Vagina (tissue), 2 donors: ENCODE measurements around the gene SLC5A12. TPM values are rescaled to one million over a fixed set of nuclear protein-coding genes. Genes with fewer than 3 reads are reported as not detected.

Experiments
- DNase-seq, 2 donors: peaks; one replicate each; pipeline ENCODE4 v3.0.0-alpha.2; 2017; ENCODE audit errors: extremely low spot score in 2 of 2
- H3K27ac ChIP-seq: fragments of 200-600 bp; sonication (generic); one replicate; pipeline ENCODE4 v1.5.1; 2019
- H3K27me3 ChIP-seq: fragments of 200-600 bp; sonication (generic); one replicate; pipeline ENCODE4 v1.5.1; 2019
- H3K36me3 ChIP-seq, 2 donors: fragments of 200-600 bp; sonication (generic); one replicate each; pipeline ENCODE4 v1.5.1; 2017 to 2019
- H3K4me1 ChIP-seq: fragments of 200-600 bp; sonication (generic); one replicate; pipeline ENCODE4 v1.5.1; 2019
- H3K4me3 ChIP-seq, 2 donors: fragments of 200-600 bp; sonication (generic); 1 replicate in 1 of 2; 2 replicates in 1 of 2; pipeline ENCODE4 v1.5.1; 2016 to 2019
- H3K9me3 ChIP-seq: fragments of 200-600 bp; sonication (generic); one replicate; pipeline ENCODE4 v1.5.1; 2019
- POLR2A ChIP-seq, 2 donors: fragments of 450-650 bp; IDR thresholded peaks; one replicate each; pipeline ENCODE4 v1.6.1; 2017; ENCODE audit warnings: antibody characterized with exemption in 2 of 2, mild to moderate bottlenecking in 2 of 2, moderate library complexity in 2 of 2
- POLR2AphosphoS5 ChIP-seq, 2 donors: sonication (generic); formaldehyde crosslinking; IDR thresholded peaks; one replicate each; pipeline ENCODE4 v1.9.0; 2017; ENCODE audit warnings: antibody characterized with exemption in 2 of 2, mild to moderate bottlenecking in 2 of 2, low read depth in 1 of 2; ENCODE audit not compliant: insufficient read depth in 1 of 2
- intact Hi-C: fragments of 100-400 bp; cut with DNase I; formaldehyde crosslinking; loops from one replicate; pipeline ENCODE4 v1.15.1; 2023
- total RNA-seq: library from RNA; depleted of rRNA; stranded (reverse); fragments of >200 nt; gene quantifications from one replicate; pipeline ENCODE4 v1.2.3, GENCODE V29; 2016
- TF ChIP-seq, protein P1 (sequence below), 3 experiments: fragments of 450-650 bp in 2 of 3; fragments of 200-600 bp in 1 of 3; sonication (generic) in 1 of 3; IDR thresholded peaks; one replicate each; pipeline ENCODE4 v1.5.1; 2017 to 2019; ENCODE audit warnings: antibody characterized with exemption in 3 of 3, mild to moderate bottlenecking in 2 of 3, moderate library complexity in 2 of 3

The SLC5A12 gene
- total RNA-seq, 1 donor from 2014 or later = not detected

DNA sequence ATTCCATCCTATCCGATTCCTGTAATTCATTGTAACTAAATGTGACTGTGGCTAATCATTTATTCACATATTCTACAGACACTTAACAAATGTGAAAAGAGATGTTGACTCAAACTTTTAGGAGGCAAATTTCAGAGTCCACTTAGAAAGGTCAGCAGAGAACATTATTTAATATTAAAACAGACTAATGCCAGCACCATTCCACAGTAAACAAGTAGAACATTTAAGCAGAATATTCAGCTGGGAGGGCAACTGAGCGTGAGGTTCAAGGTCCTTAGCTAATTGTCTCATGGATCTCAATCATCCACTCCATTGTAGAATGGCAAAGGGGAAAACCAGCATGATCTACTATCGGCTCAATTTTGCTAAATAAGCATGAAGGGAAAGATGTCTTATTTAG, 5.1 kb upstream of the SLC5A12 start:
- intact Hi-C loops = no loop called here
- TF ChIP-seq POLR2AphosphoS5 (IDR thresholded peaks at IDR 0.05; ENCODE audit: insufficient read depth in 1 of 2, low read depth in 1 of 2) = no peak
- TF ChIP-seq, protein P1, sequence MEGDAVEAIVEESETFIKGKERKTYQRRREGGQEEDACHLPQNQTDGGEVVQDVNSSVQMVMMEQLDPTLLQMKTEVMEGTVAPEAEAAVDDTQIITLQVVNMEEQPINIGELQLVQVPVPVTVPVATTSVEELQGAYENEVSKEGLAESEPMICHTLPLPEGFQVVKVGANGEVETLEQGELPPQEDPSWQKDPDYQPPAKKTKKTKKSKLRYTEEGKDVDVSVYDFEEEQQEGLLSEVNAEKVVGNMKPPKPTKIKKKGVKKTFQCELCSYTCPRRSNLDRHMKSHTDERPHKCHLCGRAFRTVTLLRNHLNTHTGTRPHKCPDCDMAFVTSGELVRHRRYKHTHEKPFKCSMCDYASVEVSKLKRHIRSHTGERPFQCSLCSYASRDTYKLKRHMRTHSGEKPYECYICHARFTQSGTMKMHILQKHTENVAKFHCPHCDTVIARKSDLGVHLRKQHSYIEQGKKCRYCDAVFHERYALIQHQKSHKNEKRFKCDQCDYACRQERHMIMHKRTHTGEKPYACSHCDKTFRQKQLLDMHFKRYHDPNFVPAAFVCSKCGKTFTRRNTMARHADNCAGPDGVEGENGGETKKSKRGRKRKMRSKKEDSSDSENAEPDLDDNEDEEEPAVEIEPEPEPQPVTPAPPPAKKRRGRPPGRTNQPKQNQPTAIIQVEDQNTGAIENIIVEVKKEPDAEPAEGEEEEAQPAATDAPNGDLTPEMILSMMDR (IDR thresholded peaks at IDR 0.05) = no peak
- no peaks in the 10 kb centered on the region for H3K4me1 ChIP-seq
- H3K9me3 ChIP-seq = no peaks in the 10 kb centered on the region
- no peaks in the 10 kb centered on the region for H3K27me3 ChIP-seq
- H3K27ac ChIP-seq = no peak overlapping the region
- DNase-seq = no peak
- no peak overlapping the region for H3K4me3 ChIP-seq
- H3K36me3 ChIP-seq = no peaks in the 10 kb centered on the region

DNA sequence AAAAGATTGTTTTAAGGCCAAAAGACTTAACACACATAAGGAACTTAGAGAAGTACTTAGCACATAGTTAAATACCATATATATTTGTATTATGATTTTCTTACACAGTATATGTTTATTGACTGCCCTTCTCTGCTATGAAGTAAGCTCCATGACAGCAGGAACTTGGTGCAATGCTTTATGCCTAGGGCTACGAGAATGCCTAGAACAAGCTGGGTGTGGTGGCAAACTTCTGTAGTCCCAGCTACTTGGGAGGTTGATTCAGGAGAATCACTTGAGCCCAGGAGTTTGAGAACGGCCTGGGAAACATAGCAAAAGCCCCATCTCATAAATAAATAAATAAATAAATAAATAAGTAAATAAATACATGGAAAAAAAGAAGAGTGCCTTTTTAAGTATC, 1.9 kb downstream of the SLC5A12 start:
- H3K27ac ChIP-seq = no peak overlapping the region
- TF ChIP-seq, protein P1 (IDR thresholded peaks at IDR 0.05) = no peak
- TF ChIP-seq POLR2AphosphoS5 (IDR thresholded peaks at IDR 0.05; ENCODE audit: insufficient read depth in 1 of 2, low read depth in 1 of 2) (no peak), POLR2A (IDR thresholded peaks at IDR 0.05) (no peak)

DNA sequence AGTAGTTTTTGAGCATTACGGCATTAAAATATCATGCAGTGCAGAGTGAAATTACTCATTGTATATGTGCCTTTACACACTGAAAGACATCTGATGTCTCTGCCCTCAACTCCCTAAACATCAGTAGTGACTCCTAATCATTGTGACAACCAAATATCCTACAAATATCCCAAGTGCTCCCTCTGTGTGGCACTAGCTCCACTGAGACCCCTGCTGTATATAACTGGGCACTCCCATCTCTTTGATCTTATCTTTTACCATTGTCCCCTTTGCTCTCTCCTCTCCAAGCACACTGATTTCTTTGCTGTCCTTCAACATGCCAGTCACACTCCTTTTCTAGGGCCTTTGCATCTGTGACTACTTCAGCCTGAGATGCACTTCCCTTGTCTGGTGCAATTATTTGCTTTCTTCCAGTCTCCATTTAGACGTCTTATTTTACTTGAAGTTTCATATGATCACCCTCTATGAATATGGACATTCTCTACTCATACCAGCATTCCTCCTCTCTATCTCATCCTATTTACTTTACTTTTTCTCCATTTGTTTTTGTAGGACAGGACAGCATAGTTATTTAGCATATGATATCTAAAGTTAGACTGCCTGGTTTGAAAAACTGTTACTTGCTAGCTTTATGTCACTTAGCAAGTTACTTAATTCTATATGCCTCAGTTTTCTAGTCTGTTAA, 2.4 kb downstream of the SLC5A12 start:
- Histone ChIP-seq H3K9me3 (no peaks in the 10 kb centered on the region), H3K4me1 (no peaks in the 10 kb centered on the region), H3K36me3 (no peaks in the 10 kb centered on the region), H3K4me3 (no peak overlapping the region), H3K27me3 (no peaks in the 10 kb centered on the region), H3K27ac (no peak overlapping the region)
- DNase-seq = no peak
- TF ChIP-seq, protein P1 (IDR thresholded peaks at IDR 0.05) = no peak
- no peak for TF ChIP-seq POLR2AphosphoS5 (IDR thresholded peaks at IDR 0.05; ENCODE audit: insufficient read depth in 1 of 2, low read depth in 1 of 2)
- no peak for TF ChIP-seq POLR2A (IDR thresholded peaks at IDR 0.05)
- intact Hi-C loops = no loop called here

More for the DNA sequence above, 1.9 kb downstream of the SLC5A12 start:
- H3K4me3 ChIP-seq = no peak overlapping the region
- H3K9me3 ChIP-seq = no peaks in the 10 kb centered on the region
- H3K4me1 ChIP-seq = no peaks in the 10 kb centered on the region
- H3K27me3 ChIP-seq = no peaks in the 10 kb centered on the region
- intact Hi-C loops = no loop called here
- DNase-seq = no peak
- no peaks in the 10 kb centered on the region for H3K36me3 ChIP-seq

DNA sequence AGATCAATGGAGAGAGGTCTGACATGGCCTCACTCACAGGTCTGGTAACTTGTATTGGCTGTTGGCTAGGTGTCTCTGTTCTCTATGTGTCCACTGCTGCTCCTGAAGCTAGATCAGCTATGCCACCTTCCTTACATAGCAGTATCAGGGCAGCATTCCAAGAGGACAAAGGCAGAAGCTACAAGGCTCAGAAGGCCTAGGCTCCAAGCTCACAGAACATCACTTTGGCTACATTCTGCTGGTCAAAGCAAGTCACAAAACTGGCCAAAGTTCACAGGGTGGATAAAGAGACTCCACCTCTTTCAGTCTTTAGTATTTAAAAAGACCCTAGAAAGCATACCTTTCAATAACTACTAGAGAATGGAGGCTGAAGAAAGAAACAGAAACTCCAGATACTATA, 4.1 kb downstream of the SLC5A12 start:
- Histone ChIP-seq H3K9me3 (no peaks in the 10 kb centered on the region), H3K27me3 (no peaks in the 10 kb centered on the region), H3K36me3 (no peaks in the 10 kb centered on the region), H3K27ac (no peak overlapping the region), H3K4me3 (no peak overlapping the region), H3K4me1 (no peaks in the 10 kb centered on the region)
- no peak for DNase-seq
- intact Hi-C loops = no loop called here
- TF ChIP-seq POLR2A (IDR thresholded peaks at IDR 0.05) (no peak), POLR2AphosphoS5 (IDR thresholded peaks at IDR 0.05; ENCODE audit: insufficient read depth in 1 of 2, low read depth in 1 of 2) (no peak)
- TF ChIP-seq, protein P1 (IDR thresholded peaks at IDR 0.05) = no peak

GRCh38 chr11:26715133-26715532, 6.7 kb downstream of the SLC5A12 start:
- H3K36me3 ChIP-seq = no peaks in the 10 kb centered on the region
- DNase-seq = no peak
- H3K27me3 ChIP-seq = no peaks in the 10 kb centered on the region
- H3K9me3 ChIP-seq = no peaks in the 10 kb centered on the region
- no peak for TF ChIP-seq POLR2AphosphoS5 (IDR thresholded peaks at IDR 0.05; ENCODE audit: insufficient read depth in 1 of 2, low read depth in 1 of 2)
- TF ChIP-seq POLR2A (IDR thresholded peaks at IDR 0.05) = no peak
- TF ChIP-seq, protein P1 (IDR thresholded peaks at IDR 0.05) = no peak
- intact Hi-C loops = no loop called here
- H3K4me3 ChIP-seq = no peak overlapping the region
- no peaks in the 10 kb centered on the region for H3K4me1 ChIP-seq
- H3K27ac ChIP-seq = no peak overlapping the region
